Subcutaneous adipose tissue (tissue), 4 donors: ENCODE measurements around the gene S100A13. TPM values are rescaled to one million over a fixed set of nuclear protein-coding genes. Genes with fewer than 3 reads are reported as not detected.

Experiments used
- CTCF ChIP-seq: fragments of 450-650 bp; IDR thresholded peaks from one replicate; pipeline ENCODE4 v1.5.1; 2016; ENCODE audit warnings: low read depth, mild to moderate bottlenecking, control low read depth, antibody characterized with exemption, moderate library complexity
- total RNA-seq, 4 donors: library from RNA; depleted of rRNA; stranded (reverse); fragments of >200 nt; gene quantifications; one replicate each; pipeline ENCODE4 v1.1.0, GENCODE V29; 2016

Gene S100A13
- total RNA-seq, 4 donors from 2014 or later: 142 to 282 (median 278) TPM

- TF ChIP-seq CTCF: no peak
Measured at GRCh38 chr1:153628638-153629342, 1.5 kb upstream of the S100A13 start.

GRCh38 chr1:153627715-153628626 is 666 bp upstream of the S100A13 start, which contains the start of gene S100A1:
TSS of gene S100A1 (plus strand) at chr1:153628434. CDS start at chr1:153630522, 2,088 bp downstream.
- TF ChIP-seq CTCF: no peak

- TF ChIP-seq CTCF: no peak
Measured at GRCh38 chr1:153626477-153626903, 815 bp downstream of the S100A13 start.

GRCh38 chr1:153624965-153625611 is 2.2 kb downstream of the S100A13 start:
- no peak for TF ChIP-seq CTCF

- no peak for TF ChIP-seq CTCF
Measured at GRCh38 chr1:153623101-153623500, 4.2 kb downstream of the S100A13 start.

GRCh38 chr1:153619171-153619570 is 8.1 kb downstream of the S100A13 start:
- no peak for TF ChIP-seq CTCF

- TF ChIP-seq CTCF: no peak
Measured at GRCh38 chr1:153617663-153618062, 9.6 kb downstream of the S100A13 start.
